HL-60 (cell line): Measurements from ENCODE around the gene NMT2.

Experiments
- DNase-seq, 2 experiments: peaks; one replicate each; pipeline ENCODE4 v3.0.0-alpha.2; 2010 to 2020; ENCODE audit warnings: low read depth in 1 of 2, low spot score in 1 of 2
- H3K27ac ChIP-seq: fragments of 250-450 bp; sonication (Bioruptor Pico); replicated peaks from 2 replicates; pipeline ENCODE4 v1.5.1; 2020; ENCODE audit warnings: mild to moderate bottlenecking, moderate library complexity
- H3K27me3 ChIP-seq: fragments of 250-450 bp; sonication (Bioruptor Pico); 2 replicates; pipeline ENCODE4 v1.5.1; 2021; ENCODE audit warnings: mild to moderate bottlenecking, moderate library complexity; ENCODE audit not compliant: insufficient read depth, poor library complexity, severe bottlenecking
- H3K4me3 ChIP-seq: replicated peaks from 2 replicates; pipeline ENCODE4 v1.5.1; 2011; ENCODE audit warnings: mild to moderate bottlenecking, control low read depth, low read length; ENCODE audit not compliant: insufficient read depth
- GABPA ChIP-seq: IDR thresholded peaks from 2 replicates; pipeline ENCODE4 v1.6.1; 2012; ENCODE audit warnings: low read depth
- POLR2AphosphoS5 ChIP-seq: IDR thresholded peaks from 2 replicates; pipeline ENCODE4 v1.6.1; 2012; ENCODE audit warnings: low read depth
- SPI1 ChIP-seq: IDR thresholded peaks from 2 replicates; pipeline ENCODE4 v1.6.1; 2012; ENCODE audit warnings: low read depth, mild to moderate bottlenecking, borderline replicate concordance
- TF ChIP-seq, protein P1 (sequence below): IDR thresholded peaks from 2 replicates; pipeline ENCODE4 v1.6.1; 2012; ENCODE audit warnings: low read depth; ENCODE audit not compliant: insufficient replicate concordance
- TF ChIP-seq, protein P2 (sequence below): IDR thresholded peaks from one replicate; pipeline ENCODE4 v1.5.1; 2011; ENCODE audit warnings: low read length, control low read depth, inconsistent platforms; ENCODE audit not compliant: insufficient read depth

The NMT2 gene

DNA sequence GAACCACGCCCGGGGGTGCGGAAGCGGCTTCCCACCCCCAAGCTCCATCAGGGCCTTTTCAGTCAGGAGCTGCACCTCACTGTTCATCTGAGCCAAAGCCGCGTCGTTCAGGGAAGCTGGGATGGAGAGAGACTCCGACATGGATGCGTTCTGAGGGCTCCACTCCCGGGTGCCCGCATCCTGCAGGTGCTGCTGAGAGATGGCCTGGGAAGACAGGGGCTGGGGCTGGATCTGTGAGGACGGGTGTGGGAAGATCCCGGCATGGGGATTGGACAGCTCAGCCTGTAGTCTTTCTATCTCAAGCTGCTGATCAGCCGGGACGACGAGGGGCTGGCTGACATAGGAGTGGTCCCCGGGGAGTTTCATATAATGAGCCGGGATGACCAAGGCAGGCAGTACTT, 45.0 kb upstream of the NMT2 start:
- H3K27ac ChIP-seq: no peak overlapping the region
- DNase-seq: no peak
- H3K27me3 ChIP-seq: no peaks in the 10 kb centered on the region
- TF ChIP-seq GABPA: no peak
- TF ChIP-seq, protein P1, sequence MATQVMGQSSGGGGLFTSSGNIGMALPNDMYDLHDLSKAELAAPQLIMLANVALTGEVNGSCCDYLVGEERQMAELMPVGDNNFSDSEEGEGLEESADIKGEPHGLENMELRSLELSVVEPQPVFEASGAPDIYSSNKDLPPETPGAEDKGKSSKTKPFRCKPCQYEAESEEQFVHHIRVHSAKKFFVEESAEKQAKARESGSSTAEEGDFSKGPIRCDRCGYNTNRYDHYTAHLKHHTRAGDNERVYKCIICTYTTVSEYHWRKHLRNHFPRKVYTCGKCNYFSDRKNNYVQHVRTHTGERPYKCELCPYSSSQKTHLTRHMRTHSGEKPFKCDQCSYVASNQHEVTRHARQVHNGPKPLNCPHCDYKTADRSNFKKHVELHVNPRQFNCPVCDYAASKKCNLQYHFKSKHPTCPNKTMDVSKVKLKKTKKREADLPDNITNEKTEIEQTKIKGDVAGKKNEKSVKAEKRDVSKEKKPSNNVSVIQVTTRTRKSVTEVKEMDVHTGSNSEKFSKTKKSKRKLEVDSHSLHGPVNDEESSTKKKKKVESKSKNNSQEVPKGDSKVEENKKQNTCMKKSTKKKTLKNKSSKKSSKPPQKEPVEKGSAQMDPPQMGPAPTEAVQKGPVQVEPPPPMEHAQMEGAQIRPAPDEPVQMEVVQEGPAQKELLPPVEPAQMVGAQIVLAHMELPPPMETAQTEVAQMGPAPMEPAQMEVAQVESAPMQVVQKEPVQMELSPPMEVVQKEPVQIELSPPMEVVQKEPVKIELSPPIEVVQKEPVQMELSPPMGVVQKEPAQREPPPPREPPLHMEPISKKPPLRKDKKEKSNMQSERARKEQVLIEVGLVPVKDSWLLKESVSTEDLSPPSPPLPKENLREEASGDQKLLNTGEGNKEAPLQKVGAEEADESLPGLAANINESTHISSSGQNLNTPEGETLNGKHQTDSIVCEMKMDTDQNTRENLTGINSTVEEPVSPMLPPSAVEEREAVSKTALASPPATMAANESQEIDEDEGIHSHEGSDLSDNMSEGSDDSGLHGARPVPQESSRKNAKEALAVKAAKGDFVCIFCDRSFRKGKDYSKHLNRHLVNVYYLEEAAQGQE: no peak
- TF ChIP-seq, protein P2, sequence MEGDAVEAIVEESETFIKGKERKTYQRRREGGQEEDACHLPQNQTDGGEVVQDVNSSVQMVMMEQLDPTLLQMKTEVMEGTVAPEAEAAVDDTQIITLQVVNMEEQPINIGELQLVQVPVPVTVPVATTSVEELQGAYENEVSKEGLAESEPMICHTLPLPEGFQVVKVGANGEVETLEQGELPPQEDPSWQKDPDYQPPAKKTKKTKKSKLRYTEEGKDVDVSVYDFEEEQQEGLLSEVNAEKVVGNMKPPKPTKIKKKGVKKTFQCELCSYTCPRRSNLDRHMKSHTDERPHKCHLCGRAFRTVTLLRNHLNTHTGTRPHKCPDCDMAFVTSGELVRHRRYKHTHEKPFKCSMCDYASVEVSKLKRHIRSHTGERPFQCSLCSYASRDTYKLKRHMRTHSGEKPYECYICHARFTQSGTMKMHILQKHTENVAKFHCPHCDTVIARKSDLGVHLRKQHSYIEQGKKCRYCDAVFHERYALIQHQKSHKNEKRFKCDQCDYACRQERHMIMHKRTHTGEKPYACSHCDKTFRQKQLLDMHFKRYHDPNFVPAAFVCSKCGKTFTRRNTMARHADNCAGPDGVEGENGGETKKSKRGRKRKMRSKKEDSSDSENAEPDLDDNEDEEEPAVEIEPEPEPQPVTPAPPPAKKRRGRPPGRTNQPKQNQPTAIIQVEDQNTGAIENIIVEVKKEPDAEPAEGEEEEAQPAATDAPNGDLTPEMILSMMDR: no peak
- TF ChIP-seq POLR2AphosphoS5: no peak
- TF ChIP-seq SPI1: no peak
- no peak overlapping the region for H3K4me3 ChIP-seq

DNA sequence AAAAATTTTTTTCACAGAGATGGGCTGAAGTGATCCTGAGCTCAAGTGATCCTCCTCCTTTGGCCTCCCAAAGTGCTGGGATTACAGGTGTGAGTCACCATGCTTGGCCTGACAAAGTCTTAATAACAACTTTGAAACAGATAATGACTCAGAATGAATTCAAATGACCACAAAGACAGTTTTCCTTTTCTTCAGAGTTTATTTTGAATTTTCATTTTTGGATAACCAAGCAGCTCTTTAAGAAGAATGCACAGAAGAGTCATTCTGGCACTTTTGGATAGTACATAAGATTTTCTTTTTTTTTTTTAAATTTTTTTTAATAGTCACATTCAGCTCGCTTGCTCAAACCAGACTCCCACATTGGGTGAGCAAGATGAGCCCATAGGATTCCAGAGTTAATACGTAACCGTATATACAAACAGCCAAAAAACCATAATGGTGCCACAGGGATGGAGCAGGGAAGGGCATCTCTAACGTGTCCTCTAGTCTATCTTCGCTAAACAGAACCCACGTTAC, 43.0 kb upstream of the NMT2 start:
- Histone ChIP-seq H3K27ac (no peak overlapping the region), H3K4me3 (no peak overlapping the region), H3K27me3 (no peaks in the 10 kb centered on the region)
- DNase-seq: no peak
- TF ChIP-seq POLR2AphosphoS5 (no peak), SPI1 (no peak), GABPA (no peak)
- TF ChIP-seq, protein P2: no peak
- TF ChIP-seq, protein P1: no peak

DNA sequence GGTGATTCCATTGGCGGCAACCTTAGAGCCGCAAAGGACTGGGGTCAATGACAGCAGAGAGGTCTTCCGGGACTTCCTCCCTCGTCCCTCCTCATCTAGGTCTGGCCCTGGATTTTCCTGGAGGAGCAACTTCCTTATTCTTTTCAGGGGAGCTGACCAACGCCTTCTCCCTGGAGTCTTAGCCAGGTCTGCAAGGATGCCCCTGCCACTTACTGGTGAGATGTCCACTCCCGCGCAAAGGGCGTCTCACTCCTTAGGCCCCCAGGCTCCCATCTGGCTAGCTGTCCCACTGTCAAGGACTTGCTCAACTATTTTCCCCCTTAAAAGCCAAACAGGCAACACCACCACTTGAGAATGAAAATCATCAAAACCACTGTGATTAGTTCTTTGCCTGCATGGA, 42.0 kb upstream of the NMT2 start:
- Histone ChIP-seq H3K4me3 (no peak overlapping the region), H3K27ac (no peak overlapping the region), H3K27me3 (no peaks in the 10 kb centered on the region)
- TF ChIP-seq, protein P2: no peak
- no peak for TF ChIP-seq GABPA
- TF ChIP-seq, protein P1: no peak
- TF ChIP-seq SPI1: no peak
- no peak for TF ChIP-seq POLR2AphosphoS5
- no peak for DNase-seq
